ENCODE results near the gene NGEF.

DNA sequence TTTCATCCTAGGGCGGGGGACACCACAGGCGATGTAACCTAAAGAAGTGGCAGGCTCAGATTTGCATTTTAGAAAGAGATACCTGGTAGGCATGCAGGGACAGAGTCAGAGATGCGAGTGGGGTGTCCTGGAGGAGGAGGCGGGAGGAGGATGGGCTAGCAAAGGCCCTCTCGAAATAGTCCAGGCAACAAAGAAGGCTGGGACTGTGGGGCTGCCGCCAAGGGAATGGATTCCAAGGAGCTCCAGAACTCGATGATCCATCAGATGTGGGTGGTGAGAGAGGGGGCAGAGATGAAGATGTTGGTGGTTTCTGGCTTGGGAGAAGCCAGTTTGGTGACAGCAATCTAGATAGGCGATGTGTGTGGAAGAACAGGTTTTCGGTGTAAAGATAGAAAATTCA lies 34.6 kb upstream of the NGEF start:
- TF ChIP-seq, protein P1, sequence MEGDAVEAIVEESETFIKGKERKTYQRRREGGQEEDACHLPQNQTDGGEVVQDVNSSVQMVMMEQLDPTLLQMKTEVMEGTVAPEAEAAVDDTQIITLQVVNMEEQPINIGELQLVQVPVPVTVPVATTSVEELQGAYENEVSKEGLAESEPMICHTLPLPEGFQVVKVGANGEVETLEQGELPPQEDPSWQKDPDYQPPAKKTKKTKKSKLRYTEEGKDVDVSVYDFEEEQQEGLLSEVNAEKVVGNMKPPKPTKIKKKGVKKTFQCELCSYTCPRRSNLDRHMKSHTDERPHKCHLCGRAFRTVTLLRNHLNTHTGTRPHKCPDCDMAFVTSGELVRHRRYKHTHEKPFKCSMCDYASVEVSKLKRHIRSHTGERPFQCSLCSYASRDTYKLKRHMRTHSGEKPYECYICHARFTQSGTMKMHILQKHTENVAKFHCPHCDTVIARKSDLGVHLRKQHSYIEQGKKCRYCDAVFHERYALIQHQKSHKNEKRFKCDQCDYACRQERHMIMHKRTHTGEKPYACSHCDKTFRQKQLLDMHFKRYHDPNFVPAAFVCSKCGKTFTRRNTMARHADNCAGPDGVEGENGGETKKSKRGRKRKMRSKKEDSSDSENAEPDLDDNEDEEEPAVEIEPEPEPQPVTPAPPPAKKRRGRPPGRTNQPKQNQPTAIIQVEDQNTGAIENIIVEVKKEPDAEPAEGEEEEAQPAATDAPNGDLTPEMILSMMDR (IDR thresholded peaks at IDR 0.05): no peak
- no peak for TF ChIP-seq ZFX (IDR thresholded peaks at IDR 0.05; ENCODE audit: borderline replicate concordance)

Measured in 22Rv1 (cell line).